H1 (cell line): ENCODE results near the gene TDRD1. TPM values are rescaled to one million over a fixed set of nuclear protein-coding genes. Genes with fewer than 3 reads are reported as not detected.

Source experiments
- CTCF ChIA-PET: fragments of 300-600 bp; sonication (Branson Sonifier 250); formaldehyde crosslinking; loops from one replicate; lab custom pipeline; 2021; ENCODE audit not compliant: partially characterized antibody; lab: Charles Lee
- POLR2A ChIA-PET: fragments of 300-600 bp; sonication (Branson Sonifier 250); formaldehyde crosslinking; loops from one replicate; lab custom pipeline; 2021; ENCODE audit warnings: inconsistent platforms; ENCODE audit not compliant: partially characterized antibody; lab: Charles Lee
- DNase-seq, 2 experiments: peaks; one replicate each; pipeline versions ENCODE4 v3.0.0 to v3.0.0-alpha.2; 2010 to 2022; ENCODE audit warnings: low spot score in 2 of 2, low read depth in 1 of 2, mixed read lengths in 1 of 2
- FAIRE-seq: peaks from 2 replicates; lab custom pipeline; 2011; peaks lifted over from hg19 to GRCh38; lab: Jason Lieb, UNC
- H2AFZ ChIP-seq: 2 replicates; pipeline ENCODE4 v1.8.1; 2012; ENCODE audit warnings: low read length, inconsistent platforms
- H2AK5ac ChIP-seq: 2 replicates; pipeline ENCODE4 v1.6.1; 2013; ENCODE audit warnings: low read depth, low read length
- H2BK120ac ChIP-seq: replicated peaks from 2 replicates; pipeline ENCODE3; 2013; ENCODE audit warnings: low read depth, low read length, inconsistent platforms
- H2BK12ac ChIP-seq: 2 replicates; pipeline ENCODE4 v1.6.1; 2013; ENCODE audit warnings: low read depth, low read length
- H2BK15ac ChIP-seq: 2 replicates; pipeline ENCODE4 v1.6.1; 2013; ENCODE audit warnings: low read length
- H2BK20ac ChIP-seq: 2 replicates; pipeline ENCODE4 v1.6.1; 2013; ENCODE audit warnings: low read length
- H2BK5ac ChIP-seq: 2 replicates; pipeline ENCODE4 v1.6.1; 2013; ENCODE audit warnings: low read depth, low read length
- H3K14ac ChIP-seq: 2 replicates; pipeline ENCODE4 v1.6.1; 2013; ENCODE audit warnings: inconsistent platforms; ENCODE audit not compliant: insufficient read length
- H3K18ac ChIP-seq: 2 replicates; pipeline ENCODE4 v1.6.1; 2013; ENCODE audit warnings: low read length; ENCODE audit errors: extremely low read depth
- H3K23ac ChIP-seq: 2 replicates; pipeline ENCODE4 v1.6.1; 2013; ENCODE audit warnings: inconsistent platforms; ENCODE audit not compliant: insufficient read length
- H3K23me2 ChIP-seq: 2 replicates; pipeline ENCODE4 v1.6.1; 2013; ENCODE audit warnings: low read depth, low read length
- H3K27ac ChIP-seq: 2 replicates; pipeline ENCODE4 v1.6.1; 2011; ENCODE audit warnings: low read depth, low read length, inconsistent platforms
- H3K27me3 ChIP-seq, 4 experiments: replicated peaks in 1 of 4; 1 replicate in 1 of 4; 2 replicates in 3 of 4; pipeline versions ENCODE4 v1.6.1 to v1.8.1; 2011 to 2013; ENCODE audit warnings: low read length in 3 of 4, mild to moderate bottlenecking in 3 of 4, inconsistent platforms in 2 of 4, mixed read lengths in 2 of 4, moderate library complexity in 1 of 4; ENCODE audit not compliant: control insufficient read depth in 3 of 4, insufficient read depth in 3 of 4; ENCODE audit errors: extremely low read depth in 1 of 4
- H3K36me3 ChIP-seq, 4 experiments: 2 replicates each; pipeline versions ENCODE4 v1.6.1 to v1.8.1; 2011 to 2013; ENCODE audit warnings: mild to moderate bottlenecking in 4 of 4, low read length in 3 of 4, moderate library complexity in 2 of 4, control low read depth in 1 of 4, inconsistent platforms in 1 of 4; ENCODE audit not compliant: insufficient read depth in 4 of 4, control insufficient read depth in 2 of 4
- H3K4ac ChIP-seq: replicated peaks from 2 replicates; pipeline ENCODE3; 2013; ENCODE audit warnings: low read length, low read depth, mixed read lengths, inconsistent platforms; ENCODE audit not compliant: insufficient read length
- H3K4me1 ChIP-seq, 4 experiments: replicated peaks in 1 of 4; 1 replicate in 1 of 4; 2 replicates in 3 of 4; pipeline versions ENCODE4 v1.6.1 to v1.8.1; 2011 to 2013; ENCODE audit warnings: low read length in 3 of 4, inconsistent platforms in 2 of 4, mixed read lengths in 1 of 4; ENCODE audit not compliant: insufficient read depth in 4 of 4, control insufficient read depth in 3 of 4
- H3K4me2 ChIP-seq, 2 experiments: 2 replicates each; pipeline versions ENCODE4 v1.6.1 to v1.8.1; 2011 to 2013; ENCODE audit warnings: low read depth in 2 of 2, low read length in 2 of 2, control low read depth in 1 of 2, inconsistent platforms in 1 of 2, mild to moderate bottlenecking in 1 of 2; ENCODE audit not compliant: insufficient read depth in 1 of 2
- H3K4me3 ChIP-seq, 4 experiments: fragments of 200-600, 300-600 bp in 1 of 4; sonication (generic), shearing (Covaris generic), sonication (Bioruptor Twin) in 1 of 4; 2 replicates each; pipeline versions ENCODE4 v1.5.1 to v1.8.1; 2011 to 2016; ENCODE audit warnings: low read length in 4 of 4, low read depth in 3 of 4, control low read depth in 2 of 4, inconsistent platforms in 2 of 4, mild to moderate bottlenecking in 2 of 4, mixed read lengths in 1 of 4, moderate library complexity in 1 of 4; ENCODE audit not compliant: insufficient read depth in 2 of 4; ENCODE audit errors: extremely low read depth in 1 of 4
- H3K56ac ChIP-seq: replicated peaks from 2 replicates; pipeline ENCODE3; 2013; ENCODE audit warnings: low read depth, mild to moderate bottlenecking, mixed read lengths, low read length, inconsistent platforms; ENCODE audit not compliant: insufficient read length
- H3K79me1 ChIP-seq: 2 replicates; pipeline ENCODE4 v1.6.1; 2013; ENCODE audit warnings: low read depth, low read length, control low read depth
- H3K79me2 ChIP-seq, 2 experiments: 2 replicates each; pipeline versions ENCODE4 v1.6.1 to v1.8.1; 2012 to 2013; ENCODE audit warnings: low read length in 2 of 2, mild to moderate bottlenecking in 2 of 2, inconsistent platforms in 1 of 2; ENCODE audit not compliant: insufficient read depth in 2 of 2, control insufficient read depth in 1 of 2
- H3K9ac ChIP-seq, 4 experiments: replicated peaks in 1 of 4; 1 replicate in 1 of 4; 2 replicates in 3 of 4; pipeline versions ENCODE4 v1.6.1 to v1.8.1; 2011 to 2013; ENCODE audit warnings: low read depth in 3 of 4, low read length in 3 of 4, control low read depth in 2 of 4, mild to moderate bottlenecking in 2 of 4, moderate library complexity in 2 of 4, inconsistent platforms in 1 of 4; ENCODE audit errors: extremely low read depth in 1 of 4
- H3K9me3 ChIP-seq, 2 experiments: 2 replicates each; pipeline versions ENCODE4 v1.6.1 to v1.8.1; 2012 to 2013; ENCODE audit warnings: mild to moderate bottlenecking in 2 of 2, moderate library complexity in 2 of 2, control low read depth in 1 of 2, inconsistent platforms in 1 of 2, low read depth in 1 of 2, low read length in 1 of 2, mixed read lengths in 1 of 2; ENCODE audit not compliant: insufficient read depth in 2 of 2
- H4K20me1 ChIP-seq, 2 experiments: replicated peaks in 1 of 2; 2 replicates each; pipeline versions ENCODE3 to v1.8.1; 2011 to 2013; ENCODE audit warnings: inconsistent platforms in 2 of 2, low read length in 2 of 2, mild to moderate bottlenecking in 1 of 2; ENCODE audit not compliant: insufficient read depth in 2 of 2, control insufficient read depth in 1 of 2
- H4K5ac ChIP-seq: 2 replicates; pipeline ENCODE4 v1.6.1; 2013; ENCODE audit warnings: low read length, low read depth, mixed read lengths, inconsistent platforms; ENCODE audit not compliant: insufficient read length
- H4K8ac ChIP-seq: 2 replicates; pipeline ENCODE4 v1.8.0; 2013; ENCODE audit warnings: mild to moderate bottlenecking, moderate library complexity, low read length, inconsistent platforms; ENCODE audit not compliant: insufficient read depth; ENCODE audit errors: extremely low read depth
- H4K91ac ChIP-seq: replicated peaks from 2 replicates; pipeline ENCODE3; 2013; ENCODE audit warnings: low read length, mixed read lengths, inconsistent platforms; ENCODE audit not compliant: insufficient read length
- BACH1 ChIP-seq: IDR thresholded peaks from 2 replicates; pipeline ENCODE4 v1.6.1; 2012; ENCODE audit warnings: low read length, improper control_type of control experiment
- BCL11A ChIP-seq, 2 experiments: IDR thresholded peaks; one replicate each; pipeline ENCODE4 v1.6.1; 2011; ENCODE audit warnings: low read depth in 2 of 2, low read length in 2 of 2, mild to moderate bottlenecking in 2 of 2
- CEBPB ChIP-seq: IDR thresholded peaks from 2 replicates; pipeline ENCODE4 v1.6.1; 2012; ENCODE audit warnings: low read depth, low read length
- E2F6 ChIP-seq: IDR thresholded peaks from 2 replicates; pipeline ENCODE4 v1.6.1; 2012; ENCODE audit warnings: inconsistent platforms
- EP300 ChIP-seq, 2 experiments: IDR thresholded peaks; 1 replicate in 1 of 2; 2 replicates in 1 of 2; pipeline ENCODE4 v1.6.1; 2011 to 2012; ENCODE audit warnings: low read depth in 2 of 2, low read length in 2 of 2, mild to moderate bottlenecking in 2 of 2, borderline replicate concordance in 1 of 2, inconsistent platforms in 1 of 2, moderate library complexity in 1 of 2
- HDAC2 ChIP-seq, 2 experiments: fragments of 300-600 bp in 1 of 2; sonication (generic) in 1 of 2; IDR thresholded peaks; 2 replicates each; pipeline ENCODE4 v1.6.1; 2011 to 2012; ENCODE audit warnings: low read depth in 2 of 2, low read length in 2 of 2, mild to moderate bottlenecking in 2 of 2, moderate library complexity in 2 of 2, borderline replicate concordance in 1 of 2, inconsistent platforms in 1 of 2
- JUN ChIP-seq: IDR thresholded peaks from 2 replicates; pipeline ENCODE4 v1.6.1; 2011; ENCODE audit warnings: low read depth, mild to moderate bottlenecking, improper control_type of control experiment, low read length
- MAFK ChIP-seq: IDR thresholded peaks from 2 replicates; pipeline ENCODE4 v1.6.1; 2012; ENCODE audit warnings: low read depth, mild to moderate bottlenecking, improper control_type of control experiment, low read length
- MAX ChIP-seq: IDR thresholded peaks from 2 replicates; pipeline ENCODE4 v1.6.1; 2012; ENCODE audit warnings: inconsistent platforms
- RFX5 ChIP-seq: IDR thresholded peaks from 2 replicates; pipeline ENCODE4 v1.6.1; 2011; ENCODE audit warnings: low read depth, low read length, improper control_type of control experiment, borderline replicate concordance
- SP2 ChIP-seq: IDR thresholded peaks from 2 replicates; pipeline ENCODE4 v1.6.1; 2012; ENCODE audit warnings: mild to moderate bottlenecking, low read length, inconsistent platforms
- SRF ChIP-seq: IDR thresholded peaks from 2 replicates; pipeline ENCODE4 v1.6.1; 2011; ENCODE audit warnings: mild to moderate bottlenecking, low read depth, low read length, moderate library complexity
- TAF7 ChIP-seq: optimal IDR thresholded peaks from 2 replicates; pipeline ENCODE3; 2011; ENCODE audit warnings: low read depth, mild to moderate bottlenecking, inconsistent platforms, low read length, moderate library complexity, borderline replicate concordance
- YY1 ChIP-seq: IDR thresholded peaks from 2 replicates; pipeline ENCODE4 v1.6.1; 2011; ENCODE audit warnings: low read depth, mild to moderate bottlenecking, low read length
- WGBS, 2 experiments: shearing (Covaris generic) in 1 of 2; methylation state at CpG; one replicate each; pipeline versions ENCODE4 v1.1.6 to v1.1.7; 2013 to 2015; ENCODE audit warnings: low lambda C conversion rate in 2 of 2, mixed read lengths in 2 of 2, inconsistent platforms in 1 of 2, low coverage in 1 of 2, missing lambda C conversion rate in 1 of 2; ENCODE audit not compliant: insufficient replicate concordance in 2 of 2, insufficient coverage in 1 of 2, insufficient read length in 1 of 2; ENCODE audit errors: extremely low coverage in 1 of 2, missing lambda C conversion rate in 1 of 2; 5-methylcytosine and 5-hydroxymethylcytosine counted together
- polyA plus RNA-seq, 7 experiments: library from polyadenylated mRNA; depleted of rRNA in 3 of 7; stranded (reverse) in 5 of 7; unstranded in 2 of 7; fragments of >200 nt in 5 of 7; fragments of 200-250 nt in 2 of 7; gene quantifications; 1 replicate in 5 of 7; 2 replicates in 1 of 7; 4 replicates in 1 of 7; pipeline versions ENCODE4 v1.2.1 to v1.2.3, GENCODE V29; 2011 to 2013; ENCODE audit warnings: missing spikeins in 2 of 7, mixed read lengths in 2 of 7
- total RNA-seq: library from RNA; stranded (reverse); fragmentation: NEBNext Ultra II Directional; extraction: Animal tissue kit (Norgen Biotek cat#: 25700); gene quantifications from 2 replicates; pipeline ENCODE4 v1.2.1, GENCODE V29; 2021

The TDRD1 gene
- total and polyA plus RNA-seq, 2 of the 8 experiments (the other 6 are each of a cell fraction or from before 2014, with no cell fraction given) = 0.02 to 0.71 TPM

GRCh38 chr10:114278884-114279191 lies 99.7 kb downstream of the TDRD1 start:
- Histone ChIP-seq H3K4me3 (no peak overlapping the region), H2AK5ac (no peak overlapping the region), H3K4me2 (no peak overlapping the region), H3K23me2 (no peaks in the 10 kb centered on the region), H4K91ac (no peak overlapping the region), H3K27ac (no peak overlapping the region), H3K27me3 (no peaks in the 10 kb centered on the region; a peak in 1 of 7 replicates), H2AFZ (no peak overlapping the region), H4K20me1 (no peaks in the 10 kb centered on the region)
- ChIA-PET POLR2A (no interaction called here), CTCF (interaction anchor here (0.6 to 4.1 kb wide), 8 partner anchors 7 to 494 kb away, joined by 3 to 15 read pairs (median 4); no protein-coding TSS in a partner anchor)
- no peak for DNase-seq
- no peak for TF ChIP-seq TAF7
- no peak for TF ChIP-seq SRF
- TF ChIP-seq E2F6 = no peak
- TF ChIP-seq JUN = no peak
- TF ChIP-seq MAFK = no peak
- TF ChIP-seq RFX5 = no peak
- no peak for TF ChIP-seq MAX
- no peak for TF ChIP-seq HDAC2 (IDR thresholded peaks at IDR 0.05; ENCODE audit: borderline replicate concordance in 1 of 2, low read depth in 2 of 2, low read length in 2 of 2)
- TF ChIP-seq CEBPB = no peak
- TF ChIP-seq BACH1 = no peak
- TF ChIP-seq EP300 (IDR thresholded peaks at IDR 0.05; ENCODE audit: borderline replicate concordance in 1 of 2, low read depth in 2 of 2, low read length in 2 of 2) = no peak
- TF ChIP-seq BCL11A (IDR thresholded peaks at IDR 0.05; ENCODE audit: low read depth in 2 of 2, low read length in 2 of 2) = no peak
- no peak for TF ChIP-seq SP2
- no peak for TF ChIP-seq YY1
- TF ChIP-seq, all 59 proteins: peak for 0
- no peak overlapping the region for H2BK5ac ChIP-seq
- H2BK120ac ChIP-seq = no peak overlapping the region
- H3K14ac ChIP-seq = no peak overlapping the region
- no peak overlapping the region for H3K56ac ChIP-seq
- H3K9me3 ChIP-seq = no peaks in the 10 kb centered on the region
- H3K36me3 ChIP-seq = no peaks in the 10 kb centered on the region
- no peak overlapping the region for H2BK12ac ChIP-seq
- H3K18ac ChIP-seq = no peak overlapping the region
- no peaks in the 10 kb centered on the region for H3K79me1 ChIP-seq
- no peak overlapping the region for H4K5ac ChIP-seq
- no peak for FAIRE-seq
- H2BK20ac ChIP-seq = no peak overlapping the region
- no peaks in the 10 kb centered on the region for H3K79me2 ChIP-seq
- no peak overlapping the region for H3K4ac ChIP-seq
- no peak overlapping the region for H3K23ac ChIP-seq
- H4K8ac ChIP-seq = no peak overlapping the region
- no peaks in the 10 kb centered on the region; a peak in 1 of 7 replicates for H3K4me1 ChIP-seq
- 84% methylated on average over 3 of the region's 4 CpGs; no CpG with 5 or more reads in 1 of the 2 experiments for WGBS, 2 experiments
- H3K9ac ChIP-seq = no peak overlapping the region
- H2BK15ac ChIP-seq = no peak overlapping the region
